ENCODE results near the gene ADGRG1. TPM values are rescaled to one million over a fixed set of nuclear protein-coding genes. Genes with fewer than 3 reads are reported as not detected.

ADGRG1 gene
- total RNA-seq, 1 donor from 2014 or later: 116 TPM

- H3K27me3 Mint-ChIP-seq (ENCODE audit: unreplicated experiment): peaks cover 9% of the 10 kb centered on the region
These were observed 7.1 kb downstream of the ADGRG1 start for GRCh38 chr16:57635266-57636097.

DNA sequence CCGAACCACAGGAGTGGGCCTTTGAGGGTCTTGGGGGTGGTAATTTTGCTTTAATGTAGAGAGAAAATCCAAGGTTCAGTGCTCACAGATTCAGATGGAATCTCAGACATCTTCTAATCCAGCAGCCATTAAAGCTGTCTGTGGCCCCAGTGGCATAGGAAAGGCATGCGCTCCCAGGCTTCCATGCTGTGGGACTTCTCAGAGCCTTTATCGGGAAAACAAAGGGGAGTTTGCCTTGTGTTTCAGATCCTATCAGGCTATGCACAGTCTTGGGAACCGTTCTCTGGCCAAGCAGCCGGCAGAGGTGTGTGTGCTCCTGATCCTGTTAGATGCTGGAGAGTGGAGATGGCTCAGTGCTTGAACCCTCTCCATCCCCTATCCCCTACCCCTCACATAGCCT lies 7.8 kb downstream of the ADGRG1 start:
- no peak overlapping the region for H3K4me3 Mint-ChIP-seq (ENCODE audit: unreplicated experiment)
- H3K9me3 Mint-ChIP-seq (ENCODE audit: unreplicated experiment): peaks cover 6% of the 10 kb centered on the region

More at GRCh38 chr16:57635266-57636097, 7.1 kb downstream of the ADGRG1 start:
- DNase-seq: no peak
- H3K27ac Mint-ChIP-seq (ENCODE audit: unreplicated experiment): no peak overlapping the region
- no peak overlapping the region for H3K4me3 Mint-ChIP-seq (ENCODE audit: unreplicated experiment)
- TF ChIP-seq, protein P1, sequence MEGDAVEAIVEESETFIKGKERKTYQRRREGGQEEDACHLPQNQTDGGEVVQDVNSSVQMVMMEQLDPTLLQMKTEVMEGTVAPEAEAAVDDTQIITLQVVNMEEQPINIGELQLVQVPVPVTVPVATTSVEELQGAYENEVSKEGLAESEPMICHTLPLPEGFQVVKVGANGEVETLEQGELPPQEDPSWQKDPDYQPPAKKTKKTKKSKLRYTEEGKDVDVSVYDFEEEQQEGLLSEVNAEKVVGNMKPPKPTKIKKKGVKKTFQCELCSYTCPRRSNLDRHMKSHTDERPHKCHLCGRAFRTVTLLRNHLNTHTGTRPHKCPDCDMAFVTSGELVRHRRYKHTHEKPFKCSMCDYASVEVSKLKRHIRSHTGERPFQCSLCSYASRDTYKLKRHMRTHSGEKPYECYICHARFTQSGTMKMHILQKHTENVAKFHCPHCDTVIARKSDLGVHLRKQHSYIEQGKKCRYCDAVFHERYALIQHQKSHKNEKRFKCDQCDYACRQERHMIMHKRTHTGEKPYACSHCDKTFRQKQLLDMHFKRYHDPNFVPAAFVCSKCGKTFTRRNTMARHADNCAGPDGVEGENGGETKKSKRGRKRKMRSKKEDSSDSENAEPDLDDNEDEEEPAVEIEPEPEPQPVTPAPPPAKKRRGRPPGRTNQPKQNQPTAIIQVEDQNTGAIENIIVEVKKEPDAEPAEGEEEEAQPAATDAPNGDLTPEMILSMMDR (IDR thresholded peaks at IDR 0.05; ENCODE audit: partially characterized antibody, unreplicated experiment): no peak
- peaks cover 4% of the 10 kb centered on the region for H3K9me3 Mint-ChIP-seq (ENCODE audit: unreplicated experiment)
- no peaks in the 10 kb centered on the region for H3K36me3 Mint-ChIP-seq (ENCODE audit: unreplicated experiment)
- H3K4me1 Mint-ChIP-seq (ENCODE audit: low read depth, unreplicated experiment): peaks cover 29% of the 10 kb centered on the region

GRCh38 chr16:57637020-57637419 lies 8.6 kb downstream of the ADGRG1 start:
- peaks cover 9% of the 10 kb centered on the region for H3K9me3 Mint-ChIP-seq (ENCODE audit: unreplicated experiment)
- no peaks in the 10 kb centered on the region for H3K36me3 Mint-ChIP-seq (ENCODE audit: unreplicated experiment)
- no peak for DNase-seq
- H3K4me1 Mint-ChIP-seq (ENCODE audit: low read depth, unreplicated experiment): peaks cover 33% of the 10 kb centered on the region
- peaks cover 5% of the 10 kb centered on the region for H3K27me3 Mint-ChIP-seq (ENCODE audit: unreplicated experiment)
- H3K27ac Mint-ChIP-seq (ENCODE audit: unreplicated experiment): no peak overlapping the region
- H3K4me3 Mint-ChIP-seq (ENCODE audit: unreplicated experiment): no peak overlapping the region
- TF ChIP-seq, protein P1 (IDR thresholded peaks at IDR 0.05; ENCODE audit: partially characterized antibody, unreplicated experiment): no peak

More for the DNA sequence above, 7.8 kb downstream of the ADGRG1 start:
- Mint-ChIP-seq H3K27ac (ENCODE audit: unreplicated experiment) (peak overlapping the region; percentile 17), H3K4me1 (ENCODE audit: low read depth, unreplicated experiment) (peaks cover 29% of the 10 kb centered on the region), H3K36me3 (ENCODE audit: unreplicated experiment) (no peaks in the 10 kb centered on the region), H3K27me3 (ENCODE audit: unreplicated experiment) (peaks cover 5% of the 10 kb centered on the region)
- no peak for DNase-seq
- TF ChIP-seq, protein P1 (IDR thresholded peaks at IDR 0.05; ENCODE audit: partially characterized antibody, unreplicated experiment): no peak

DNA sequence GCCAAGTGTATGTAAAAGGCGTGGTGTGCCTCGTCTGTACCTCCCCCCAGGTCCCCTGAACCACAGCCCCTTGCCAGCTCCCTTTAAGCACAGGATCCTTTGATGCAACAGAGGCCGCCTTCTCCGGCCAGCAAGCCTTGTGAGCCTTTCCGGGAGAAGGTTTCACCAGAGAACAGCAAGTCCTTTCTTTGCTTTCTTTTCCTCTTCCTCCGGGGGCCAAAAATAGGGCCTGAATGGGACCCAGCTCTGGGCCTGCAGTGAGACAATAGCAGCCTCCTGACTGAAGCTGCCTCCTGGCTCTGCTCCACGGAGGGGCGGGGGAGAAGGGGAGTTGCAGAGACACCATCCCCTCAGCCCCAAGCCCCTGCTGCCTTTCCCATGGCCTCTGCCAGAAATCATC lies 9.0 kb downstream of the ADGRG1 start:
- Mint-ChIP-seq H3K27me3 (ENCODE audit: unreplicated experiment) (peaks cover 5% of the 10 kb centered on the region), H3K36me3 (ENCODE audit: unreplicated experiment) (no peaks in the 10 kb centered on the region), H3K4me3 (ENCODE audit: unreplicated experiment) (no peak overlapping the region), H3K4me1 (ENCODE audit: low read depth, unreplicated experiment) (peaks cover 32% of the 10 kb centered on the region), H3K9me3 (ENCODE audit: unreplicated experiment) (peaks cover 10% of the 10 kb centered on the region), H3K27ac (ENCODE audit: unreplicated experiment) (no peak overlapping the region)
- TF ChIP-seq, protein P1 (IDR thresholded peaks at IDR 0.05; ENCODE audit: partially characterized antibody, unreplicated experiment): no peak
- no peak for DNase-seq

- H3K9me3 Mint-ChIP-seq (ENCODE audit: unreplicated experiment): peaks cover 14% of the 10 kb centered on the region
- H3K36me3 Mint-ChIP-seq (ENCODE audit: unreplicated experiment): no peaks in the 10 kb centered on the region
- H3K27ac Mint-ChIP-seq (ENCODE audit: unreplicated experiment): no peak overlapping the region
- peaks cover 35% of the 10 kb centered on the region for H3K4me1 Mint-ChIP-seq (ENCODE audit: low read depth, unreplicated experiment)
- TF ChIP-seq, protein P1 (IDR thresholded peaks at IDR 0.05; ENCODE audit: partially characterized antibody, unreplicated experiment): no peak
- peaks cover 6% of the 10 kb centered on the region for H3K27me3 Mint-ChIP-seq (ENCODE audit: unreplicated experiment)
- no peak for DNase-seq
- H3K4me3 Mint-ChIP-seq (ENCODE audit: unreplicated experiment): no peak overlapping the region
These were observed 9.5 kb downstream of the ADGRG1 start for GRCh38 chr16:57637965-57638364.

Measured in glutamatergic neuron (in vitro differentiated cells).